ENCODE measurements around the gene MTO1. TPM values are rescaled to one million over a fixed set of nuclear protein-coding genes. Genes with fewer than 3 reads are reported as not detected.

Gene MTO1
- total RNA-seq, 1 experiment from 2014 or later = 17.4 TPM

Other genes starting within 250 kb of the MTO1 start
- gene KHDC1L, start 236.2 kb upstream of the MTO1 start, total RNA-seq (2014; rRNA removed; shearing (Covaris generic); ENCODE audit: low replicate concordance) = not detected in 2 replicates
- 0.14 and 3.3 TPM in 2 replicates for gene KHDC1, start 198.5 kb upstream of the MTO1 start, total RNA-seq (2014; rRNA removed; shearing (Covaris generic); ENCODE audit: low replicate concordance)
- gene DPPA5, start 107.5 kb upstream of the MTO1 start, total RNA-seq (2014; rRNA removed; shearing (Covaris generic); ENCODE audit: low replicate concordance) = not detected in 2 replicates
- not detected in 2 replicates for gene KHDC3L, start 99.1 kb upstream of the MTO1 start, total RNA-seq (2014; rRNA removed; shearing (Covaris generic); ENCODE audit: low replicate concordance)
- gene OOEP, start 91.8 kb upstream of the MTO1 start, total RNA-seq (2014; rRNA removed; shearing (Covaris generic); ENCODE audit: low replicate concordance) = 4.1 TPM in 1 of 2 replicates, not detected in the other
- gene DDX43, start 66.9 kb upstream of the MTO1 start, total RNA-seq (2014; rRNA removed; shearing (Covaris generic); ENCODE audit: low replicate concordance) = 3.5 and 4.5 TPM in 2 replicates
- 18.9 and 21.9 TPM in 2 replicates for gene CGAS, start 9.4 kb upstream of the MTO1 start, total RNA-seq (2014; rRNA removed; shearing (Covaris generic); ENCODE audit: low replicate concordance)
- 12,857 and 13,074 TPM in 2 replicates for gene EEF1A1, start 59.3 kb downstream of the MTO1 start, total RNA-seq (2014; rRNA removed; shearing (Covaris generic); ENCODE audit: low replicate concordance)
- gene SLC17A5, start 192.3 kb downstream of the MTO1 start, total RNA-seq (2014; rRNA removed; shearing (Covaris generic); ENCODE audit: low replicate concordance) = 30.3 and 31.2 TPM in 2 replicates
- gene CD109, start 234.5 kb downstream of the MTO1 start, total RNA-seq (2014; rRNA removed; shearing (Covaris generic); ENCODE audit: low replicate concordance) = 27.7 and 32.2 TPM in 2 replicates